Islet precursor cell (in vitro differentiated cells): ENCODE results near the gene ENO2.
A peak's percentile ranks its signal among the peaks of the same experiment; 100 is the strongest.

Source experiments
- DNase-seq: peaks from one replicate; pipeline ENCODE4 v3.0.0-alpha.2; 2018

ENO2 gene

GRCh38 chr12:6914947-6915788 is 788 bp downstream of the ENO2 start:
- no peak for DNase-seq

- DNase-seq, result no peak
Measured at GRCh38 chr12:6915789-6916285, 1.5 kb downstream of the ENO2 start.

- DNase-seq, result no peak
Measured at GRCh38 chr12:6916426-6917200, 2.2 kb downstream of the ENO2 start.

- DNase-seq, result peak; percentile 83
Measured at GRCh38 chr12:6917491-6918231, 3.3 kb downstream of the ENO2 start.

- peak; percentile 50 for DNase-seq
Measured at GRCh38 chr12:6919588-6919987, 5.2 kb downstream of the ENO2 start.

GRCh38 chr12:6921539-6921938 is 7.2 kb downstream of the ENO2 start:
- DNase-seq, result no peak

GRCh38 chr12:6921996-6922946 is 7.9 kb downstream of the ENO2 start:
- peak; percentile 84 for DNase-seq

GRCh38 chr12:6923003-6923732 is 8.8 kb downstream of the ENO2 start:
- no peak for DNase-seq

GRCh38 chr12:6923851-6924250 is 9.5 kb downstream of the ENO2 start:
- DNase-seq, result no peak

GRCh38 chr12:6925239-6925539 is 10.8 kb downstream of the ENO2 start:
- no peak for DNase-seq

GRCh38 chr12:6925540-6926279 is 11.3 kb downstream of the ENO2 start:
- peak; percentile 94 for DNase-seq

- DNase-seq, result peak; percentile 92
Measured at GRCh38 chr12:6927379-6928021, 13.1 kb downstream of the ENO2 start, which contains the start of gene ATN1. TSS of gene ATN1 (plus strand) at chr12:6927959. CDS start at chr12:6934002, 6,043 bp downstream.

- no peak for DNase-seq
Measured at GRCh38 chr12:6928022-6928702, 13.8 kb downstream of the ENO2 start.

- DNase-seq, result no peak
Measured at GRCh38 chr12:6928703-6929407, 14.5 kb downstream of the ENO2 start.

GRCh38 chr12:6929466-6930452 is 15.4 kb downstream of the ENO2 start:
- no peak for DNase-seq

GRCh38 chr12:6932766-6933165 is 18.4 kb downstream of the ENO2 start:
- DNase-seq, result no peak

GRCh38 chr12:6934110-6934509 is 19.7 kb downstream of the ENO2 start:
- DNase-seq, result no peak
